ENCODE results near the gene ELOVL6.

ELOVL6 gene

DNA sequence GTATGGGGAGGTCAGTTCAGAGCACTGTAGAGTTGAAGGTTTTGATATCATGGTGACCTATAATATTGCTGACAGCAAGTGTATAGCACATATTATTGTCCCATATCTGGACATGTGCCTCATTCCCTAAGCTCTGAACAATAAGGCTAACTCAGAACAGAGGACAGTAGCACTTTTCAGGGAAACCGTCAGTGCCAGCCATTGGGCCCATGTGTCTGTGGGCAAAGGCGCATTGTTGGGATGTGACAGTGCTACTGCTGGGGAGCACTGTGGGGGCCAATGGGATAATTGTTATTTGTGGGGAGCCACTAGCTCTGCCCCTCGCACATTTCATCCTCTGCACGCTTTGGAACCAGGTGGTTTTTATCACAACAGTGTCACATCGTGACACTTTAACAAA lies 136.2 kb downstream of the ELOVL6 start:
- no peak overlapping the region for H3K4me3 ChIP-seq (ENCODE audit: control insufficient read depth, low read depth, low read length)
- DNase-seq (ENCODE audit: low read depth), result no peak
- TF ChIP-seq, protein P1, sequence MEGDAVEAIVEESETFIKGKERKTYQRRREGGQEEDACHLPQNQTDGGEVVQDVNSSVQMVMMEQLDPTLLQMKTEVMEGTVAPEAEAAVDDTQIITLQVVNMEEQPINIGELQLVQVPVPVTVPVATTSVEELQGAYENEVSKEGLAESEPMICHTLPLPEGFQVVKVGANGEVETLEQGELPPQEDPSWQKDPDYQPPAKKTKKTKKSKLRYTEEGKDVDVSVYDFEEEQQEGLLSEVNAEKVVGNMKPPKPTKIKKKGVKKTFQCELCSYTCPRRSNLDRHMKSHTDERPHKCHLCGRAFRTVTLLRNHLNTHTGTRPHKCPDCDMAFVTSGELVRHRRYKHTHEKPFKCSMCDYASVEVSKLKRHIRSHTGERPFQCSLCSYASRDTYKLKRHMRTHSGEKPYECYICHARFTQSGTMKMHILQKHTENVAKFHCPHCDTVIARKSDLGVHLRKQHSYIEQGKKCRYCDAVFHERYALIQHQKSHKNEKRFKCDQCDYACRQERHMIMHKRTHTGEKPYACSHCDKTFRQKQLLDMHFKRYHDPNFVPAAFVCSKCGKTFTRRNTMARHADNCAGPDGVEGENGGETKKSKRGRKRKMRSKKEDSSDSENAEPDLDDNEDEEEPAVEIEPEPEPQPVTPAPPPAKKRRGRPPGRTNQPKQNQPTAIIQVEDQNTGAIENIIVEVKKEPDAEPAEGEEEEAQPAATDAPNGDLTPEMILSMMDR (conservative IDR thresholded peaks at IDR 0.05; ENCODE audit: control insufficient read depth, insufficient read depth, low read depth, low read length), result no peak

- no peak overlapping the region for H3K4me3 ChIP-seq (ENCODE audit: control insufficient read depth, low read depth, low read length)
- TF ChIP-seq, protein P1 (conservative IDR thresholded peaks at IDR 0.05; ENCODE audit: control insufficient read depth, insufficient read depth, low read depth, low read length), result no peak
These were observed 137.3 kb downstream of the ELOVL6 start for GRCh38 chr4:110061076-110061475.

DNA sequence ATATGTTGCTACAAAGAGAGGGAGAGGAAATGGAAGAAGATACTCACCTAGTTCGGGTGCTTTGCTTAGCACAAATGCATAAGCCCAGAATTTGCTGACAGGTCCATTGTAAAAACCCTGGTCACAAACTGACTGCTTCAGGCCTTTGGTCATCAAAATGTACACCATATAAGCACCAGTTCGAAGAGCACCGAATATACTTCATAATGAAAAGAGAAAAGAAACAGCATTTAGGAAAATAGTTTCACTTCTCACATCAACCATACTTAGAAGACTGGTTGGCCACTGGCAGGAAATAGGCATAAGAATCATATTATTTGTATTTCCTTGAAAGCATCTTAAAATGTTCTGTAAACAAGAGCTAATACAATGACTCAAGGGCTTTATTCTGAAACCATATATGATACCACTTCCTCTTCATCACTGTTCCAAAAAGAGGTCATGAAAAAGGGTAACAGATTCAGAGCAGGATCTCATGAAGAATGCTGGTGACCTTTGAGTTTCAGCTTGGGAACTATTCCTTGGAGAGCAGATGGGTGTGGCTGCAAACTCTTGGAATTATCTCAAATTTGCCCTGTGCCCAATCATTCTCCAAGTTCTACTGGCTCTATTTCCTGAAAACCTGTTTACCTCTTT lies 138.7 kb downstream of the ELOVL6 start:
- H3K4me3 ChIP-seq (ENCODE audit: control insufficient read depth, low read depth, low read length), result no peak overlapping the region
- peak; percentile 68 for DNase-seq (ENCODE audit: low read depth)

More at GRCh38 chr4:110061076-110061475, 137.3 kb downstream of the ELOVL6 start:
- DNase-seq (ENCODE audit: low read depth), result no peak

DNA sequence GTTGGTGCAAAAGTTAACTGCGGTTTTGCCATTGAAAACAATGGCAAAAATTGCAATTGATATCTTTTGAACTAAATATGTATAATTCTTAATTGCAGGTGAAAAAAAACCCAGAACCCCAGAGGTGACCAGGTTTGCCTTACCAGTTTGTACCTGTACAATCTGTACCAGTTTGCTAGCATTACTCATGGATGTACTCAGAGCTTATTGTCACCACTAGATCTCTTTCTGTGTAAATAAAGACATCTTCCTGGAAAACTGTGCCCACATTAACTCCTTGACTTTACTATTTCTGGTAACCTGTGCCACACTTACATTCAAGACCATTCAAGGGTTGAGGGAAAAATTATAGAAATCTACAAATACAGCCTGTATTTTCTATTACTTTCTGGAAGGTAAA lies 139.7 kb downstream of the ELOVL6 start:
- no peak overlapping the region for H3K4me3 ChIP-seq (ENCODE audit: control insufficient read depth, low read depth, low read length)
- TF ChIP-seq, protein P1 (conservative IDR thresholded peaks at IDR 0.05; ENCODE audit: control insufficient read depth, insufficient read depth, low read depth, low read length), result no peak
- no peak for DNase-seq (ENCODE audit: low read depth)

More for the DNA sequence above, 138.7 kb downstream of the ELOVL6 start:
- TF ChIP-seq, protein P1 (conservative IDR thresholded peaks at IDR 0.05; ENCODE audit: control insufficient read depth, insufficient read depth, low read depth, low read length), result no peak

DNA sequence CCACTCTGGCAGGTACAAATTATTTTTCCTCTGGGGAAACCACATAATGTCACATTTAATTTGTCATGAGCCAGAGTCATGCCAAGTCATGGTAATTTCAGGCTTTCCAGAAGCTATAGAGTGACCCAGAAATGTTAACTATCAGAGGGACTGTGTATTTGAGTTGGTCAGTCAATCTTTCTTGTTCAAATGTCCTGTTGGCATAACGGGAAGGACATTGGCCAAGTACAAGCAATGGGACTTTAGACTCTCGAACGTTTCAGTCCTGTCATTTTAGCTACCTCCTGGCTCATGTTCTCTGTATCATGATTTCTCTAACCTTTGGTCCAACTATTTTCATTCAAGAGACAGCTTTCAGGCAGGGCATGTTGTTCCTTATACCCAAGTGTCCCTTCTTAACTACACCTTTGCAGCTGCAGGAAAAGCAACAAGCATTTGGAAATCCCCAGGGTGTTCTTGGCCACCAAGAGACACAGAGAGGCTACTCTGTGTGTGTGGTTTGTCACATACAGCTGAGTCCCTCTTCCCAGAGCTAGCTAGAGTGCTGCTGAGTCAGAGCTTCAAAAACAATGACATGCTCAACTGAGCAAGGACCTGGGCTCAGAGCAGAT lies 143.2 kb downstream of the ELOVL6 start:
- TF ChIP-seq, protein P1 (conservative IDR thresholded peaks at IDR 0.05; ENCODE audit: control insufficient read depth, insufficient read depth, low read depth, low read length), result no peak
- no peak overlapping the region for H3K4me3 ChIP-seq (ENCODE audit: control insufficient read depth, low read depth, low read length)
- DNase-seq (ENCODE audit: low read depth), result no peak

DNA sequence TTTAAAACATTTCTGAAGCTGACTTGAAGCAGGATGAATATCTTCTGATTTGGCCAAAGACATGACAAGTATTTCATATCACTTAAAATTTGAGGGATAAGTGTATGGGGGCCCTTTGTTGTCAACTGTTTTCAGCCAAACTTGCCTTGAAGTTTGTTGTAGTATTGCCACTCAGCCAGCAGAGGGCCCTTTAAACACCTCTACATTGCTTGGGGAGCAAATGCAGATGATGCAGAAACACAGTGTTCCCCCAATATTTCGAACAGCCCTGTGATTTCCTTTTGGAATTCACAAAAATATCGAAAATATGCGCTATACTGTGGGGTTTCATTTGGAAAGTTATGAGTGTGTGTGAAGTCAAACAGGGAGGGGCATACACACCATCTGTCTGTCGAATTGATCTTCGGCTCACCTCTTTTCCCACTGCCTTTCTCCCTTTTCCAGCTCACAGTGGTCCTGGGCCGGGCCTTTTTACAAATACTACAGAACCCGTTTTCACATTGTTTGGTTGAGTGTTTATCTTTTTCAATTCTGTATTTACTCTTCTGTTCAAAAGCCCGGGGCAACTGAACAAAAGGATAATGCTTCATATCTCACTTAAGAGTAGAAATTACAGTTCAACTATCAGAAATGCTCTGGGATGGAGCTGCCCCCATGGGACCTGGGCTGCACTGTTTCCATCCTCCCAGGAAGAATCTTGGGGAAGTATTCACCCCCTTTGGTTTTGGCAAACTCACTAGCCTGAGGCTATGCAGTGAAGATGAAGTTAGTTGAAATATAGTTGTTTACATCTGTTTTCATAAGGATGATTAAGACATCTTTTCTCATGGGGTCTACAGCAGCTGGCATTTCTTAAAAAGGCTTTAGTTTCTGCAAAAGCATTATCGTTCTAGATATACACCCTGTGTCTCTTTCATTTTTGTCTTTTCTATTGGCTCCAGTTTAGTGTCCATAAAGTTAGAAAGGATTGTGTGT lies 148.2 kb downstream of the ELOVL6 start:
- peak; percentile 57 for DNase-seq (ENCODE audit: low read depth)
- no peak overlapping the region for H3K4me3 ChIP-seq (ENCODE audit: control insufficient read depth, low read depth, low read length)
- TF ChIP-seq, protein P1 (conservative IDR thresholded peaks at IDR 0.05; ENCODE audit: control insufficient read depth, insufficient read depth, low read depth, low read length), result peak; percentile 88

Data from fibroblast of mammary gland (primary cell).